Caco-2 (cell line): ENCODE results near the gene PKD1L1. TPM values are rescaled to one million over a fixed set of nuclear protein-coding genes. Genes with fewer than 3 reads are reported as not detected.

Experiments
- BruUV-seq: library from RNA; stranded (reverse); fragments of 400-500 nt; replicated peaks from 2 replicates; lab custom pipeline; 2021; lab: Mats Ljungman, UMichigan
- CTCF ChIA-PET: fragments of 300-600 bp; sonication (Branson Sonifier 250); formaldehyde crosslinking; loops from one replicate; lab custom pipeline; 2022; ENCODE audit warnings: antibody characterized with exemption; lab: Charles Lee
- POLR2A ChIA-PET: fragments of 300-600 bp; sonication (Branson Sonifier 250); formaldehyde crosslinking; loops from one replicate; lab custom pipeline; 2022; ENCODE audit warnings: antibody characterized with exemption; lab: Charles Lee
- DNase-seq, 2 experiments: peaks; one replicate each; pipeline versions ENCODE4 v3.0.0 to v3.0.0-alpha.2; 2020 to 2022
- H3K27me3 ChIP-seq: replicated peaks from 2 replicates; pipeline ENCODE4 v1.6.0; 2011; ENCODE audit warnings: low read length; ENCODE audit not compliant: control insufficient read depth, insufficient read depth
- H3K36me3 ChIP-seq: 2 replicates; pipeline ENCODE4 v1.5.1; 2011; ENCODE audit warnings: low read length; ENCODE audit not compliant: control insufficient read depth, insufficient read depth
- H3K4me1 ChIP-seq: fragments of 250-450 bp; sonication (Bioruptor Pico); 2 replicates; pipeline ENCODE4 v1.5.1; 2020; ENCODE audit warnings: mild to moderate bottlenecking
- H3K4me3 ChIP-seq: 2 replicates; pipeline ENCODE4 v1.5.1; 2011; ENCODE audit warnings: low read depth, mild to moderate bottlenecking, control low read depth, low read length
- H3K9me3 ChIP-seq: fragments of 250-450 bp; sonication (Bioruptor Pico); 2 replicates; pipeline ENCODE4 v1.5.1; 2020; ENCODE audit warnings: mild to moderate bottlenecking, moderate library complexity
- H3K27ac Mint-ChIP-seq: one replicate; pipeline ENCODE4 v1.8.0; 2022; ENCODE audit warnings: mixed read lengths; ENCODE audit not compliant: unreplicated experiment
- H3K27me3 Mint-ChIP-seq: one replicate; pipeline ENCODE4 v1.8.0; 2022; ENCODE audit warnings: mixed read lengths; ENCODE audit not compliant: insufficient read depth, unreplicated experiment
- H3K36me3 Mint-ChIP-seq: one replicate; pipeline ENCODE4 v1.8.0; 2022; ENCODE audit warnings: mild to moderate bottlenecking, mixed read lengths; ENCODE audit not compliant: insufficient read depth, unreplicated experiment
- H3K4me1 Mint-ChIP-seq: one replicate; pipeline ENCODE4 v1.8.0; 2022; ENCODE audit warnings: low read depth, mixed read lengths; ENCODE audit not compliant: unreplicated experiment
- H3K4me3 Mint-ChIP-seq: one replicate; pipeline ENCODE4 v1.8.0; 2022; ENCODE audit warnings: mild to moderate bottlenecking, moderate library complexity, mixed read lengths; ENCODE audit not compliant: unreplicated experiment
- H3K9me3 Mint-ChIP-seq: one replicate; pipeline ENCODE4 v1.8.0; 2022; ENCODE audit warnings: mixed read lengths; ENCODE audit not compliant: unreplicated experiment
- CTCF ChIP-seq, 2 experiments: fragments of 200-600 bp in 1 of 2; IDR thresholded peaks; 1 replicate in 1 of 2; 2 replicates in 1 of 2; pipeline versions ENCODE4 v1.5.1 to v1.8.0; 2011 to 2022; ENCODE audit warnings: antibody characterized with exemption in 1 of 2, control low read depth in 1 of 2, inconsistent platforms in 1 of 2, low read depth in 1 of 2, low read length in 1 of 2, mild to moderate bottlenecking in 1 of 2, moderate library complexity in 1 of 2; ENCODE audit not compliant: insufficient read depth in 1 of 2, severe bottlenecking in 1 of 2, unreplicated experiment in 1 of 2
- intact Hi-C: fragments of 100-400 bp; cut with micrococcal nuclease; formaldehyde crosslinking; loops from one replicate; pipeline ENCODE4 v1.10.0; 2022; ENCODE audit not compliant: unreplicated experiment
- total RNA-seq: library from RNA; stranded (reverse); gene quantifications from 2 replicates; pipeline ENCODE4 v1.2.3, GENCODE V29; 2022

Gene PKD1L1
- total RNA-seq, 1 experiment from 2014 or later: 0.25 TPM

- intact Hi-C loops: no loop called here
- Mint-ChIP-seq H3K27me3 (peaks cover 4% of the 10 kb centered on the region), H3K27ac (no peak overlapping the region), H3K9me3 (no peaks in the 10 kb centered on the region), H3K4me1 (no peaks in the 10 kb centered on the region), H3K36me3 (no peaks in the 10 kb centered on the region), H3K4me3 (no peak overlapping the region)
- H3K36me3 ChIP-seq: no peaks in the 10 kb centered on the region
- ChIA-PET POLR2A (no interaction called here), CTCF (interaction anchor here (1.4 kb wide), 1 partner anchor 619 kb away, joined by 4 read pairs; no protein-coding TSS in a partner anchor)
- no peak for TF ChIP-seq CTCF (IDR thresholded peaks at IDR 0.05; ENCODE audit: insufficient read depth in 1 of 2, low read depth in 1 of 2, low read length in 1 of 2, severe bottlenecking in 1 of 2, unreplicated experiment in 1 of 2)
- H3K4me3 ChIP-seq: no peak overlapping the region
- no peaks in the 10 kb centered on the region for H3K4me1 ChIP-seq
- no peak for DNase-seq
- no TSS peak for BruUV-seq
- H3K27me3 ChIP-seq: peaks cover 4% of the 10 kb centered on the region
- H3K9me3 ChIP-seq: no peaks in the 10 kb centered on the region
Measured at GRCh38 chr7:47885309-47885986, 62.8 kb downstream of the PKD1L1 start.

- Histone ChIP-seq H3K27me3 (peaks cover 4% of the 10 kb centered on the region), H3K4me1 (no peaks in the 10 kb centered on the region), H3K9me3 (no peaks in the 10 kb centered on the region), H3K4me3 (no peak overlapping the region), H3K36me3 (no peaks in the 10 kb centered on the region)
- DNase-seq: no peak
- Mint-ChIP-seq H3K4me1 (no peaks in the 10 kb centered on the region), H3K4me3 (no peak overlapping the region), H3K27ac (no peak overlapping the region), H3K36me3 (no peaks in the 10 kb centered on the region), H3K27me3 (peaks cover 4% of the 10 kb centered on the region), H3K9me3 (no peaks in the 10 kb centered on the region)
- intact Hi-C loops: no loop called here
- no TSS peak for BruUV-seq
- no peak for TF ChIP-seq CTCF (IDR thresholded peaks at IDR 0.05; ENCODE audit: insufficient read depth in 1 of 2, low read depth in 1 of 2, low read length in 1 of 2, severe bottlenecking in 1 of 2, unreplicated experiment in 1 of 2)
- CTCF ChIA-PET: interaction anchor here (1.4 kb wide), 1 partner anchor 618 kb away, joined by 4 read pairs; no protein-coding TSS in a partner anchor
- POLR2A ChIA-PET: no interaction called here
Measured at GRCh38 chr7:47884675-47885074, 63.6 kb downstream of the PKD1L1 start.

GRCh38 chr7:47882635-47883034, 65.6 kb downstream of the PKD1L1 start:
- Histone ChIP-seq H3K27me3 (peaks cover 4% of the 10 kb centered on the region), H3K4me1 (no peaks in the 10 kb centered on the region), H3K4me3 (no peak overlapping the region), H3K36me3 (no peaks in the 10 kb centered on the region), H3K9me3 (no peaks in the 10 kb centered on the region)
- Mint-ChIP-seq H3K9me3 (no peaks in the 10 kb centered on the region), H3K4me3 (no peak overlapping the region), H3K27me3 (peaks cover 4% of the 10 kb centered on the region), H3K36me3 (no peaks in the 10 kb centered on the region), H3K27ac (no peak overlapping the region), H3K4me1 (no peaks in the 10 kb centered on the region)
- no peak for DNase-seq
- TF ChIP-seq CTCF (IDR thresholded peaks at IDR 0.05; ENCODE audit: insufficient read depth in 1 of 2, low read depth in 1 of 2, low read length in 1 of 2, severe bottlenecking in 1 of 2, unreplicated experiment in 1 of 2): no peak
- CTCF ChIA-PET: no interaction called here
- intact Hi-C loops: no loop called here
- POLR2A ChIA-PET: no interaction called here
- BruUV-seq: no TSS peak
